Epithelial cell of esophagus (primary cell): ENCODE data around the gene DDX24.

Experiments
- DNase-seq: peaks from one replicate; pipeline ENCODE4 v3.0.0; 2010; ENCODE audit warnings: low read depth
- H3K4me3 ChIP-seq: 2 replicates; pipeline ENCODE4 v1.5.1; 2011; ENCODE audit warnings: mild to moderate bottlenecking, low read length, control low read depth
- TF ChIP-seq, protein P1 (sequence below): IDR thresholded peaks from 2 replicates; pipeline ENCODE4 v1.5.1; 2011; ENCODE audit warnings: low read depth, mild to moderate bottlenecking, low read length, control low read depth, inconsistent platforms; ENCODE audit not compliant: insufficient read depth; ENCODE audit errors: missing control alignments

Gene DDX24

DNA sequence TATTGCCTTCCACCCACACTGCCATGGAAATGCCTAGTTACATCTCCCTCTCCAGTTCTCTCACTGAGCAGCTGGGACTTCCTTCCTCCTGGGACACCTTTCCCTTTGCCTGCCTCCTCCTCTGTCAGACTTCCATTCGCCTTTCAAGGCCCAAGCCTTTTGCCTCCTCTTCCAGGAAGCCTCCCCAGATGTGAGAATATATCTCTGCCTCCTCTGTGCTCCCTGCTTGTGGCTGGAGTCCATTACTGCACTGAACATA is 45.3 kb upstream of the DDX24 start:
- no peak for DNase-seq
- TF ChIP-seq, protein P1, sequence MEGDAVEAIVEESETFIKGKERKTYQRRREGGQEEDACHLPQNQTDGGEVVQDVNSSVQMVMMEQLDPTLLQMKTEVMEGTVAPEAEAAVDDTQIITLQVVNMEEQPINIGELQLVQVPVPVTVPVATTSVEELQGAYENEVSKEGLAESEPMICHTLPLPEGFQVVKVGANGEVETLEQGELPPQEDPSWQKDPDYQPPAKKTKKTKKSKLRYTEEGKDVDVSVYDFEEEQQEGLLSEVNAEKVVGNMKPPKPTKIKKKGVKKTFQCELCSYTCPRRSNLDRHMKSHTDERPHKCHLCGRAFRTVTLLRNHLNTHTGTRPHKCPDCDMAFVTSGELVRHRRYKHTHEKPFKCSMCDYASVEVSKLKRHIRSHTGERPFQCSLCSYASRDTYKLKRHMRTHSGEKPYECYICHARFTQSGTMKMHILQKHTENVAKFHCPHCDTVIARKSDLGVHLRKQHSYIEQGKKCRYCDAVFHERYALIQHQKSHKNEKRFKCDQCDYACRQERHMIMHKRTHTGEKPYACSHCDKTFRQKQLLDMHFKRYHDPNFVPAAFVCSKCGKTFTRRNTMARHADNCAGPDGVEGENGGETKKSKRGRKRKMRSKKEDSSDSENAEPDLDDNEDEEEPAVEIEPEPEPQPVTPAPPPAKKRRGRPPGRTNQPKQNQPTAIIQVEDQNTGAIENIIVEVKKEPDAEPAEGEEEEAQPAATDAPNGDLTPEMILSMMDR: no peak
- no peak overlapping the region for H3K4me3 ChIP-seq

DNA sequence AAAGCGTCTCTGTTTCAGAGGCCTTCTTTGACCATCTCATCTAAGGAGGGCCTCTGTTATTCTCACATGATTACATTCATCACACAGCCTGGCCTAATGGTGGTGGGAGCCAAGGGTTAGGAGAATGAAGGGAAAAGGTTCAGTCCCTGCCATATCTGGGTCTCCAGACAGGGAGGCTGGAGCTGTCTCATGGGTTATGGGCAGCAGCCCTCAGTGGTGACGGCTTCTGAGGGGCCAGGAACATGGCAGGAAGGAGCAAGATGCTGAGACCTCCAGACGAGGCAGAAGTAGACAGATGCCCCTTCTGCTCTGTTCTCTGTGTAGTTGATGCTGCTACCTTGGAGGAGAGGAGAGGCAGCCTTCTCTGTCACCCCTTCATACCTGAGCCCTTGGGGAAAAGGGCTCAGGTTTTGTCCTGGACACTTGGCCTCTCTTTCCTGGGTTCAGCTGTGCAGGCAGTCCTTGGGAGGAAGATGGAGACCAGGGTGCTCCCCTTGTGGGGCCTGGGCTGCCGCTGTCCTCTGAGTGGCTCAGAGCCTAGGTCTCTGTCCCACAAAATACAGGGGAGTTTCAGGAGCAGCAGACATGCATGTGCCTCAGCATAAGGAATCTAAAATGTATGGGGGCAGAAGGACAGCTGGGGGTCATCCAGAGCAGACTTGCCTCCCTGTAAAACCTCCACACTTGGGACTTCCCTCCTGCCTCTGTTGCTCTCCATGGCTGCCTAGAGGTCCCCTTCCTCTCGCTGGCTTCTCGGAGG is 44.8 kb upstream of the DDX24 start:
- no peak overlapping the region for H3K4me3 ChIP-seq
- TF ChIP-seq, protein P1: no peak
- DNase-seq: no peak

- peak; percentile 22 for DNase-seq
- H3K4me3 ChIP-seq: no peak overlapping the region
- TF ChIP-seq, protein P1: no peak
These were observed 43.8 kb upstream of the DDX24 start for GRCh38 chr14:94124582-94125377.

GRCh38 chr14:94123868-94124267 is 42.9 kb upstream of the DDX24 start:
- TF ChIP-seq, protein P1: no peak
- H3K4me3 ChIP-seq: no peak overlapping the region
- DNase-seq: no peak

DNA sequence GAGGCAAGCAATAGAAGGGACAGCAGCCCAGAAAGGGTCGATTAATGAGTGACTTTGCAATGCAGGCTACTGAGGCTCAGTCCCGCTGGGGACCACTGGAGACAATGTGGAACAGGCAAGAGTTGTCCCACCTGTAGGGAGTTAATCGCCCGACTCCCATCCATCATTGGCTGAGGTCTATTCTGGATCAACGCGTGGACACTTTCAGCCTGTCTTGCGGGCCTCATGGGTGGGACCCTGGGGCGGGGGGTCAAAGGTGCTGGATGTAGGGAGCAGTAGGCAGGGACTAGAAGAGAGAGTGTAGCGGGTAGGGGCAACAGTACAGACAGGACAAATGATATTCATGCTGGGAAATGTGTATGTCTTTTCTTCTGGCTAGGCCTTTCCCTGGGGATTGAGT is 42.3 kb upstream of the DDX24 start:
- TF ChIP-seq, protein P1: no peak
- no peak for DNase-seq
- no peak overlapping the region for H3K4me3 ChIP-seq

- TF ChIP-seq, protein P1: no peak
- no peak overlapping the region for H3K4me3 ChIP-seq
- DNase-seq: no peak
These were observed 41.4 kb upstream of the DDX24 start for GRCh38 chr14:94122438-94122837.

DNA sequence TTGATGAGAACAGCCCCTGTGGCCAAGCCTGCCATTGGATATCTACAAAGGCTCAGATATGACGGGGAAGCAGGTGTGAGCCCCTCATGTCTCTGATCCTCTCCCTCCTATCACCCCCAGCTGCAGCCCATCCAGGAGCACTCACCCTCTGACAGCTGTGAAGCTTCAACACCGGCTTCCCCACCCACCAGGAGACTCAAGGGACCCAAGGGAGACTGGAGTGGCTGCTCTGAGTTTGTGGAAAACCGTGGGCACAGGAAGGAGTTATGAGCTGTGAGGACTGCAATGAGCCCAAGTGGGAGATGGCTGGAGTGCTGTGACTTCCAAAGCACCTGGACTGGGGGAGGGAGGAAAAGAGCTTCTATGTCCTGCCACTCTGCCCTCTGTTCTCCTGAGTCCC is 40.5 kb upstream of the DDX24 start:
- TF ChIP-seq, protein P1: no peak
- DNase-seq: no peak
- H3K4me3 ChIP-seq: no peak overlapping the region
